ENCODE measurements around the gene ERAL1. TPM values are rescaled to one million over a fixed set of nuclear protein-coding genes. Genes with fewer than 3 reads are reported as not detected.

Gene ERAL1
- total and polyA plus RNA-seq, 2 donors (not counting 1 experiment from before 2014, with no cell fraction given) = 35.9 to 45.7 TPM

DNA sequence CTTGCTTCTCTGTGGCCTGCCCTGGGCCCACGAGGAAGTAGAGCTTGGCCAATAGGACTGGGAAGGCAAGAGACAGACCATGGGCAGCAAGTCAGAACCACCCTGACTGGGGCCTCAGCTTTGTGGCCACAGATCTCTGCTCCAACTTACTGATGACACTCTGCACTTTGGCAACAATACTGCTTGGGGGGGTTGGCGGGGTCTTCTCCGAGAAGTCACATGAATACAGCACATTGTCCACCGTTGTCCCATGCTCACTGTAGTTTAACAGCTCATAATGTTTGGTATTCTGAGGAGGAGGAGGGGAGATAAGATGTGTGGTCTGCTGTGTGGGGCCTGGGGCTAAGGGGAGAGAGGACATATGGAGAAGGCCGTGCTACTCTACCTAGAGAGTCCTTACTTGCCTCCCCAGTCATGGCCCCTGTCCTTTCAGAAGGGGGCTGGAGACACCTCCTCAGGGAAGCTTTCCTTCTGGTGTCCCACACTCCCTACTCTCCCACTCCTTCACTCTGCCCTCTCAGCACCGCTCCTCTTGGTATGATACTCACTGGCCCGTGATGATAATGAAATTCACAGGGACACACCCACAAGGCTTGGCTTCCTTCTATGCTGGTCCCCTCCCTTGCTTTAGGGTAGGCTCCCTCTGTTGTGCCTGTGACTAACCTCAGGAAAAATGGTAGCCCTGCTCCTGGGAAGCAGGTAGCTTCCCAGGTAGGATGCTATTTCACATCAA lies 52.1 kb downstream of the ERAL1 start:
- Mint-ChIP-seq H3K4me3 (no peak overlapping the region), H3K27ac (no peak overlapping the region), H3K27me3 (no peaks in the 10 kb centered on the region), H3K9me3 (ENCODE audit: insufficient read depth) (no peaks in the 10 kb centered on the region), H3K4me1 (peaks cover 9% of the 10 kb centered on the region)
- H2AFZ ChIP-seq (ENCODE audit: insufficient read depth, low read depth, low read length, poor library complexity, severe bottlenecking) = no peak overlapping the region
- H3K9ac ChIP-seq (ENCODE audit: low read length) = no peak overlapping the region
- H3K27me3 ChIP-seq (replicated peaks in 1 of 4; ENCODE audit: control extremely low read depth in 1 of 4, control insufficient read depth in 3 of 4, insufficient read depth in 4 of 4, low read length in 3 of 4) = no peaks in the 10 kb centered on the region
- ChIA-PET POLR2A (no interaction called here), CTCF (interaction anchor here (0.6 to 8.9 kb wide), 9 partner anchors 8 to 144 kb away, joined by 3 to 91 read pairs (median 4); partner anchors contain the start of gene FLOT2)
- no peak overlapping the region for H3K4me3 ChIP-seq (ENCODE audit: control extremely low read depth in 1 of 5, extremely low read depth in 1 of 5, insufficient read depth in 1 of 5, low read depth in 2 of 5, low read length in 4 of 5)
- H3K36me3 ChIP-seq (replicated peaks in 1 of 2; ENCODE audit: control extremely low read depth in 1 of 2, control insufficient read depth in 1 of 2, extremely low read depth in 1 of 2, insufficient read depth in 2 of 2, low read length in 1 of 2) = peaks cover 3 to 62% of the 10 kb centered on the region in 2 experiments
- peaks cover 10% of the 10 kb centered on the region for H4K20me1 ChIP-seq (ENCODE audit: control insufficient read depth, insufficient read depth, low read length, poor library complexity, severe bottlenecking)
- TF ChIP-seq, protein P1, sequence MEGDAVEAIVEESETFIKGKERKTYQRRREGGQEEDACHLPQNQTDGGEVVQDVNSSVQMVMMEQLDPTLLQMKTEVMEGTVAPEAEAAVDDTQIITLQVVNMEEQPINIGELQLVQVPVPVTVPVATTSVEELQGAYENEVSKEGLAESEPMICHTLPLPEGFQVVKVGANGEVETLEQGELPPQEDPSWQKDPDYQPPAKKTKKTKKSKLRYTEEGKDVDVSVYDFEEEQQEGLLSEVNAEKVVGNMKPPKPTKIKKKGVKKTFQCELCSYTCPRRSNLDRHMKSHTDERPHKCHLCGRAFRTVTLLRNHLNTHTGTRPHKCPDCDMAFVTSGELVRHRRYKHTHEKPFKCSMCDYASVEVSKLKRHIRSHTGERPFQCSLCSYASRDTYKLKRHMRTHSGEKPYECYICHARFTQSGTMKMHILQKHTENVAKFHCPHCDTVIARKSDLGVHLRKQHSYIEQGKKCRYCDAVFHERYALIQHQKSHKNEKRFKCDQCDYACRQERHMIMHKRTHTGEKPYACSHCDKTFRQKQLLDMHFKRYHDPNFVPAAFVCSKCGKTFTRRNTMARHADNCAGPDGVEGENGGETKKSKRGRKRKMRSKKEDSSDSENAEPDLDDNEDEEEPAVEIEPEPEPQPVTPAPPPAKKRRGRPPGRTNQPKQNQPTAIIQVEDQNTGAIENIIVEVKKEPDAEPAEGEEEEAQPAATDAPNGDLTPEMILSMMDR (IDR thresholded peaks at IDR 0.05) = no peak
- no peak for TF ChIP-seq EZH2 (IDR thresholded peaks at IDR 0.05; ENCODE audit: borderline replicate concordance, insufficient read depth, low read depth, low read length, poor library complexity, severe bottlenecking)
- DNase-seq (no peak), ATAC-seq (ENCODE audit: low read depth) (no peak)
- no peaks in the 10 kb centered on the region for H3K9me3 ChIP-seq (ENCODE audit: control extremely low read depth in 1 of 3, control insufficient read depth in 2 of 3, insufficient read depth in 1 of 3, low read length in 2 of 3)
- 86% methylated on average over 5 of the region's 7 CpGs for WGBS (ENCODE audit: insufficient coverage)
- H3K27ac ChIP-seq (ENCODE audit: low read length in 2 of 2) = no peak overlapping the region
- H3K4me1 ChIP-seq (ENCODE audit: control insufficient read depth in 2 of 2, insufficient read depth in 2 of 2, low read length in 2 of 2) = peaks cover 2 to 9% of the 10 kb centered on the region in 2 donors
- peaks cover 5% of the 10 kb centered on the region for H3K79me2 ChIP-seq (ENCODE audit: control insufficient read depth, insufficient read depth, low read length)
- intact Hi-C loops (cut with micrococcal nuclease) = no loop called here
- no peak overlapping the region for H3K4me2 ChIP-seq (replicated peaks; ENCODE audit: low read depth, low read length, poor library complexity, severe bottlenecking)
